PC-3 (cell line): ENCODE results near the gene ATP5MG. TPM values are rescaled to one million over a fixed set of nuclear protein-coding genes. Genes with fewer than 3 reads are reported as not detected.

Experiments used
- ATAC-seq: fragments of 200-7000 bp; cut with Tn5 transposase; 2 replicates; pipeline ENCODE4 v1.9.1; 2020; ENCODE audit warnings: mild to moderate bottlenecking, moderate library complexity
- BruUV-seq: library from RNA; stranded (reverse); fragments of 400-500 nt; replicated peaks from 2 replicates; lab custom pipeline; 2021; lab: Mats Ljungman, UMichigan
- CTCF ChIA-PET: fragments of 300-600 bp; sonication (Branson Sonifier 250); formaldehyde crosslinking; loops from one replicate; lab custom pipeline; 2022; ENCODE audit warnings: antibody characterized with exemption; lab: Charles Lee
- POLR2A ChIA-PET: fragments of 300-600 bp; sonication (Branson Sonifier 250); formaldehyde crosslinking; loops from one replicate; lab custom pipeline; 2022; ENCODE audit warnings: antibody characterized with exemption; ENCODE audit not compliant: unreplicated experiment; lab: Charles Lee
- DNase-seq: peaks from one replicate; pipeline ENCODE4 v3.0.0-alpha.2; 2015
- H2AFZ ChIP-seq: fragments of 300-600 bp; sonication (generic); 2 replicates; pipeline ENCODE4 v1.6.0; 2016; ENCODE audit warnings: antibody characterized with exemption, low read length
- H3F3A ChIP-seq: fragments of 300-600 bp; sonication (generic); one replicate; pipeline ENCODE4 v1.6.0; 2017; ENCODE audit warnings: antibody characterized with exemption, low read length, control low read depth, mild to moderate bottlenecking; ENCODE audit not compliant: unreplicated experiment
- H3K27ac ChIP-seq: fragments of 300-600 bp; sonication (generic); 2 replicates; pipeline ENCODE4 v1.5.1; 2016; ENCODE audit warnings: mild to moderate bottlenecking, low read length
- H3K27me3 ChIP-seq: fragments of 300-600 bp; sonication (generic); 2 replicates; pipeline ENCODE4 v1.6.1; 2016; ENCODE audit warnings: low read length, mixed read lengths
- H3K36me3 ChIP-seq: fragments of 300-600 bp; sonication (generic); 2 replicates; pipeline ENCODE4 v1.6.1; 2016; ENCODE audit warnings: low read depth, mixed run types, low read length, mixed read lengths
- H3K4me1 ChIP-seq: fragments of 300-600 bp; sonication (generic); 2 replicates; pipeline ENCODE4 v1.5.1; 2016; ENCODE audit warnings: low read length; ENCODE audit not compliant: insufficient read depth
- H3K4me2 ChIP-seq: fragments of 300-600 bp; sonication (generic); 2 replicates; pipeline ENCODE4 v1.6.0; 2016; ENCODE audit warnings: low read length
- H3K4me3 ChIP-seq: fragments of 300-600 bp; sonication (generic); 2 replicates; pipeline ENCODE4 v1.5.1; 2016; ENCODE audit warnings: mild to moderate bottlenecking, low read length, mixed read lengths
- H3K79me2 ChIP-seq: fragments of 300-600 bp; sonication (generic); 2 replicates; pipeline ENCODE4 v1.6.1; 2017; ENCODE audit warnings: low read length, mixed read lengths
- H3K9ac ChIP-seq: fragments of 300-600 bp; sonication (generic); 2 replicates; pipeline ENCODE4 v1.6.0; 2016; ENCODE audit warnings: mild to moderate bottlenecking, low read length
- H3K9me2 ChIP-seq: fragments of 300-600 bp; sonication (generic); replicated peaks from 2 replicates; pipeline ENCODE4 v1.6.1; 2016; ENCODE audit warnings: mixed run types, low read length, mixed read lengths
- H3K9me3 ChIP-seq: fragments of 300-600 bp; sonication (generic); 2 replicates; pipeline ENCODE4 v1.6.1; 2016; ENCODE audit warnings: low read length, mixed read lengths
- H4K20me1 ChIP-seq: fragments of 300-600 bp; sonication (generic); 2 replicates; pipeline ENCODE4 v1.6.1; 2016; ENCODE audit warnings: low read length, mixed read lengths
- EZH2 ChIP-seq: fragments of 300-600 bp; sonication (generic); IDR thresholded peaks from one replicate; pipeline ENCODE4 v1.6.1; 2017; ENCODE audit warnings: antibody characterized with exemption, mild to moderate bottlenecking, low read length; ENCODE audit not compliant: unreplicated experiment
- EZH2phosphoT487 ChIP-seq: fragments of 300-600 bp; sonication (generic); IDR thresholded peaks from 2 replicates; pipeline ENCODE4 v1.6.1; 2018; ENCODE audit warnings: mild to moderate bottlenecking, antibody characterized with exemption, low read length, borderline replicate concordance
- intact Hi-C: fragments of 100-400 bp; cut with micrococcal nuclease; formaldehyde crosslinking; loops from 2 replicates; pipeline ENCODE4 v1.9.0; 2023
- total RNA-seq: library from RNA; depleted of rRNA; stranded (reverse); fragments of >200 nt; gene quantifications from 2 replicates; pipeline ENCODE4 v1.2.3, GENCODE V29; 2014; rRNA removed
- TF ChIP-seq, protein P1 (sequence below): fragments of 300-600 bp; sonication (generic); conservative IDR thresholded peaks from 2 replicates; pipeline ENCODE4 v1.5.1; 2017; ENCODE audit warnings: antibody characterized with exemption, low read depth, mild to moderate bottlenecking, low read length

The ATP5MG gene
- total RNA-seq, 1 experiment from 2014 or later: 375 TPM

- TF ChIP-seq, protein P1, sequence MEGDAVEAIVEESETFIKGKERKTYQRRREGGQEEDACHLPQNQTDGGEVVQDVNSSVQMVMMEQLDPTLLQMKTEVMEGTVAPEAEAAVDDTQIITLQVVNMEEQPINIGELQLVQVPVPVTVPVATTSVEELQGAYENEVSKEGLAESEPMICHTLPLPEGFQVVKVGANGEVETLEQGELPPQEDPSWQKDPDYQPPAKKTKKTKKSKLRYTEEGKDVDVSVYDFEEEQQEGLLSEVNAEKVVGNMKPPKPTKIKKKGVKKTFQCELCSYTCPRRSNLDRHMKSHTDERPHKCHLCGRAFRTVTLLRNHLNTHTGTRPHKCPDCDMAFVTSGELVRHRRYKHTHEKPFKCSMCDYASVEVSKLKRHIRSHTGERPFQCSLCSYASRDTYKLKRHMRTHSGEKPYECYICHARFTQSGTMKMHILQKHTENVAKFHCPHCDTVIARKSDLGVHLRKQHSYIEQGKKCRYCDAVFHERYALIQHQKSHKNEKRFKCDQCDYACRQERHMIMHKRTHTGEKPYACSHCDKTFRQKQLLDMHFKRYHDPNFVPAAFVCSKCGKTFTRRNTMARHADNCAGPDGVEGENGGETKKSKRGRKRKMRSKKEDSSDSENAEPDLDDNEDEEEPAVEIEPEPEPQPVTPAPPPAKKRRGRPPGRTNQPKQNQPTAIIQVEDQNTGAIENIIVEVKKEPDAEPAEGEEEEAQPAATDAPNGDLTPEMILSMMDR: no peak
- no peak for TF ChIP-seq EZH2phosphoT487
- TF ChIP-seq EZH2: no peak
- H3F3A ChIP-seq: no peaks in the 10 kb centered on the region
- H2AFZ ChIP-seq: no peak overlapping the region
- H3K4me2 ChIP-seq: no peak overlapping the region
- no peak overlapping the region for H3K27ac ChIP-seq
- peaks cover 91% of the 10 kb centered on the region for H3K79me2 ChIP-seq
- no TSS peak for BruUV-seq
- no peaks in the 10 kb centered on the region for H3K9me3 ChIP-seq
- peaks cover 7% of the 10 kb centered on the region; the same call in 1 of the 2 replicates for H3K36me3 ChIP-seq
- H4K20me1 ChIP-seq: peaks cover 7% of the 10 kb centered on the region; the same call in 1 of the 2 replicates
- H3K9me2 ChIP-seq: no peaks in the 10 kb centered on the region
- ATAC-seq (no peak), DNase-seq (no peak)
- POLR2A ChIA-PET: no interaction called here
- H3K9ac ChIP-seq: no peak overlapping the region
- H3K4me3 ChIP-seq: no peak overlapping the region
- H3K27me3 ChIP-seq: no peaks in the 10 kb centered on the region
- intact Hi-C loops: no loop called here
- CTCF ChIA-PET: no interaction called here
- no peaks in the 10 kb centered on the region for H3K4me1 ChIP-seq
Measured at GRCh38 chr11:118449316-118449918, 48.0 kb downstream of the ATP5MG start.

DNA sequence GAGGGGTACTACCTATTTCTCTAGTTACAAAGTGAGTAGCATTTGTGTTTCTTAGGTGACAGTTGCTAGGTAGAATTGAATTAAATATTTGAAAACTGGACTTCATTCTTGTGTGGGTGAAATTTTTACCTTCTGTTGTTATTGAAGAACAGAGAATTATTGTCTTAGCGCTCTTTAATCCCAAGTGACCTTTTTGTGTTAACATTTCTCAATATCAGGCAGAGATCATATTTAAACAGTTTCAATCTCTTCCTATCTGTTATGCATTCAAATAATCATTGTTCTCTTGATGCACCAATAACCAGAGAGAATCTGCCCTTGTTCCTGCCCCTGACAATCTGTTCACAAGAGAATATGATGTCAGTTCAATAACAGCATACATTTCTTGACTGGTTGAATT is 49.0 kb downstream of the ATP5MG start:
- Histone ChIP-seq H3K4me2 (no peak overlapping the region), H2AFZ (no peak overlapping the region), H3K4me3 (no peak overlapping the region), H3K4me1 (no peaks in the 10 kb centered on the region), H3K36me3 (peaks cover 3% of the 10 kb centered on the region; the same call in 1 of the 2 replicates), H3F3A (no peaks in the 10 kb centered on the region), H3K9ac (no peak overlapping the region), H4K20me1 (peaks cover 7% of the 10 kb centered on the region; the same call in 1 of the 2 replicates), H3K27me3 (no peaks in the 10 kb centered on the region), H3K79me2 (peaks cover 89% of the 10 kb centered on the region), H3K9me3 (no peaks in the 10 kb centered on the region), H3K27ac (no peak overlapping the region), H3K9me2 (no peaks in the 10 kb centered on the region)
- no peak for DNase-seq
- ChIA-PET CTCF (no interaction called here), POLR2A (no interaction called here)
- TF ChIP-seq, protein P1: no peak
- no peak for TF ChIP-seq EZH2
- TF ChIP-seq EZH2phosphoT487: no peak
- no TSS peak for BruUV-seq
- ATAC-seq: no peak
- intact Hi-C loops: no loop called here

Other genes with a start within 250 kb of the ATP5MG start
- gene SCN4B, start 248.8 kb upstream of the ATP5MG start, total RNA-seq: not detected in 2 replicates
- 0.12 TPM in 1 of 2 replicates, not detected in the other for gene SCN2B, start 225.0 kb upstream of the ATP5MG start, total RNA-seq
- gene JAML, start 176.6 kb upstream of the ATP5MG start, total RNA-seq: not detected in 2 replicates
- 7.0 and 8.4 TPM in 2 replicates for gene MPZL3, start 149.2 kb upstream of the ATP5MG start, total RNA-seq
- 40.6 and 51.5 TPM in 2 replicates for gene MPZL2, start 137.3 kb upstream of the ATP5MG start, total RNA-seq
- not detected in 2 replicates for gene CD3E, start 96.9 kb upstream of the ATP5MG start, total RNA-seq
- not detected in 2 replicates for gene CD3D, start 58.9 kb upstream of the ATP5MG start, total RNA-seq
- gene CD3G, start 57.3 kb upstream of the ATP5MG start, total RNA-seq: not detected in 2 replicates
- gene UBE4A, start 42.0 kb upstream of the ATP5MG start, total RNA-seq: 51.7 and 56.4 TPM in 2 replicates
- gene KMT2A, start 34.9 kb downstream of the ATP5MG start, total RNA-seq: 35.3 and 38.2 TPM in 2 replicates
- gene TTC36, start 125.9 kb downstream of the ATP5MG start, total RNA-seq: 2.7 and 6.2 TPM in 2 replicates
- gene TMEM25, start 129.6 kb downstream of the ATP5MG start, total RNA-seq: 49.8 and 50.4 TPM in 2 replicates
- 32.9 and 35.2 TPM in 2 replicates for gene IFT46, start 164.3 kb downstream of the ATP5MG start, total RNA-seq
- gene ARCN1, start 170.8 kb downstream of the ATP5MG start, total RNA-seq: 122 and 132 TPM in 2 replicates
- gene PHLDB1, start 206.0 kb downstream of the ATP5MG start, total RNA-seq: 36.1 and 37.1 TPM in 2 replicates